HUES64 (cell line): Measurements from ENCODE around the gene ZNF655.
A peak's percentile ranks its signal among the peaks of the same experiment; 100 is the strongest.
"Not testable (repeated sequence)": the region's sequence is repeated elsewhere in the genome, so short reads cannot be mapped to it uniquely, and the experiment has no call there.

Experiments
- H3K27ac ChIP-seq: 2 replicates; pipeline ENCODE4 v1.7.0; 2013; ENCODE audit warnings: low read depth, low read length, inconsistent platforms
- H3K27me3 ChIP-seq: 2 replicates; pipeline ENCODE4 v1.6.1; 2013; ENCODE audit warnings: mild to moderate bottlenecking, low read length; ENCODE audit not compliant: insufficient read depth
- H3K36me3 ChIP-seq: 2 replicates; pipeline ENCODE4 v1.6.1; 2013; ENCODE audit warnings: mild to moderate bottlenecking, low read length; ENCODE audit not compliant: insufficient read depth
- H3K4me1 ChIP-seq: 2 replicates; pipeline ENCODE4 v1.6.1; 2013; ENCODE audit warnings: mild to moderate bottlenecking, low read length, moderate library complexity; ENCODE audit not compliant: insufficient read depth
- H3K4me3 ChIP-seq: 2 replicates; pipeline ENCODE4 v1.5.1; 2013; ENCODE audit warnings: mild to moderate bottlenecking, low read length, moderate library complexity
- H3K9ac ChIP-seq: 2 replicates; pipeline ENCODE4 v1.6.1; 2013; ENCODE audit warnings: mild to moderate bottlenecking, low read depth, low read length
- H3K9me3 ChIP-seq: 2 replicates; pipeline ENCODE4 v1.6.1; 2013; ENCODE audit warnings: low read depth, low read length; ENCODE audit not compliant: insufficient read depth
- WGBS: fragments of 150-250, 120-280 bp; methylation state at CpG from one replicate; pipeline ENCODE4 v1.1.7; 2013; ENCODE audit warnings: missing lambda C conversion rate; 5-methylcytosine and 5-hydroxymethylcytosine counted together

Gene ZNF655

DNA sequence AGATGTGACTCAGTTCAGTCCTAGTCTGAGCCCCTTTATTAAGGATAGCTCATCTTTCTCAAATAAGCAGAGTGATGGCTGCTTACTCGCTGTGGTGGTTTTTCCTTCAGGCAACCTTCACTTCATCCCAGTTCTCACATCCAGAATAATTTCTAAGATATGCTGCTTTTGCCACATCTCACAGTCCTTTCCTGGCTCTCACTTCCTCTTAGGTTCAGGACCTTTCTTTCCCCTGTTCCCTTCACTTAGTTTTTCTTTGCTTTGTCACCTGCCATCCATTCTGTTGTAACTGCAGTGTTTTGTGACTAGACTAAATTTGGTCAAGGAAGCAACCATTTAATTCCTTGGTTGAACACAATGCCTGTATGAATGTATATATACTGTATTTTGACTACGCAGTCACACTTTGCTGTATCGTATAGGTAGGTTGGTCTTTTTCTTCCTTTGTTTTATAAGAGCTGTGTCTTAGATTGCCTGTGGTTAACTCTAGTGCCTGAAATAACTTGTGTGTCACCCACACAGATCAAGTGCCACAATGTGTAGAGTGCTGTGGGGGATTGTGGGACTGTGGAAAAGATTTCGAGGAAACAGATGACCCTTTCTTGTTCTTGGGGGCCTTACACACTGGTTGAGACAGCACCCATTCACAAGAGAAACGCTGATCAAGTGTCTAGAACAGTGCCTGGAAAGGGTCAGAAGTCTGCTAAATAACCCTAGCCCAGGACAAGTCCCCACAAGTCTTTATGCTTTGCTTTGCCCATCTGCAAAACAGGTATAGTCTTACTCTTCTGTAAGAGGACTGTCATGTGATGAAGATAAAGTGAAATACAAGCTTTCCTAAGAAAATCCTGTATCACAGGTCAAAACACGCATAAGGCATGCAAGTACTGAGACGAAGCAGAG lies 2.6 kb downstream of the ZNF655 start:
- H3K27me3 ChIP-seq = no peaks in the 10 kb centered on the region
- peaks cover 3% of the 10 kb centered on the region; the same call in 1 of the 2 replicates for H3K4me1 ChIP-seq
- no peak overlapping the region for H3K4me3 ChIP-seq
- H3K9me3 ChIP-seq = no peaks in the 10 kb centered on the region
- H3K36me3 ChIP-seq = peaks cover 64% of the 10 kb centered on the region
- 96% methylated on average over 7 of the region's 7 CpGs for WGBS
- 0 out of 2 replicates have a peak overlapping the region, but pooled peaks have one; percentile 21 for H3K9ac ChIP-seq
- H3K27ac ChIP-seq = no peak overlapping the region

DNA sequence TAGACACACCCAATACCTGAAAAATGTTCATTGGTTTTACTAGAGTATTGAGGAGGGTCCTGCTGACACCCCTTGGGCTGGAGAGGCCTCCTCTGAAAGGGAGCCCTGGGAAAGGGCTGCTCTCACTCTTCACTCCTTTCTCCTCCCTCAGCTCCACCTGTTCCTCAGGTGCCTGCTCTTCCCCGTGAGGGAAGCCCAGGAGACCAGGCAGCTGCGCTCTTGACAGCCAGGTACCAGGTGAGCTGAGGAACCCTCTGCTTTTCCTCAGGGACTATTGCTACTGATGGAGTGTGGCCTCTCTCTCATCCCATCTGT lies 3.3 kb downstream of the ZNF655 start:
- 92% methylated on average over 2 of the region's 2 CpGs for WGBS
- H3K27me3 ChIP-seq = no peaks in the 10 kb centered on the region
- H3K9ac ChIP-seq = peak overlapping the region; percentile 7; the same call in 1 of the 2 replicates
- H3K36me3 ChIP-seq = peaks cover 64% of the 10 kb centered on the region
- H3K9me3 ChIP-seq = no peaks in the 10 kb centered on the region
- peaks cover 3% of the 10 kb centered on the region; the same call in 1 of the 2 replicates for H3K4me1 ChIP-seq
- no peak overlapping the region for H3K27ac ChIP-seq
- H3K4me3 ChIP-seq = no peak overlapping the region

GRCh38 chr7:99562114-99562784 lies 3.8 kb downstream of the ZNF655 start:
- Histone ChIP-seq H3K4me1 (peaks cover 3% of the 10 kb centered on the region; the same call in 1 of the 2 replicates), H3K36me3 (peaks cover 64% of the 10 kb centered on the region), H3K9me3 (no peaks in the 10 kb centered on the region), H3K27ac (peak overlapping the region; percentile 1; the same call in 1 of the 2 replicates), H3K9ac (peak overlapping the region; percentile 7; the same call in 1 of the 2 replicates), H3K4me3 (no peak overlapping the region), H3K27me3 (no peaks in the 10 kb centered on the region)
- 88% methylated on average over 8 of the region's 9 CpGs for WGBS

DNA sequence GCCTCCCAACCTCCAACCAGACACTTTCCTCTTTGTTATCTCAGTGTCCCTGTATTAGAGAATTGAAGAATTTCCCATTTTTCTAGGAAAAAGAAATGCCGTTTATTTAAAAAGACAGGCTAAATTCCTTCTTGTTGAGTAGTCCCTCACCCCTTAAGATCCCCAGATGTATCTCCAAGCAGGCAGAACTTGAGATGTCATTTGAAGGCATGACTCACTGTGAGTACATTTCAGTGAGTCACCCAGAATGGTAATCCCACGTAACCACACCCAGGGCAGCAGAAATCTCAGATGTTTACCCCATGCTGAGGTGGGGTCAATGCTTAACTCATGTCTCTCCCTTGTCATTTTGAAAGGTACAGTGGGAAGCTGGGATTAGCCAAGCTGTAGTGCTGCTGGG lies 4.4 kb downstream of the ZNF655 start:
- Histone ChIP-seq H3K9ac (no peak overlapping the region), H3K36me3 (peaks cover 64% of the 10 kb centered on the region), H3K27ac (no peak overlapping the region), H3K27me3 (no peaks in the 10 kb centered on the region), H3K4me3 (no peak overlapping the region), H3K4me1 (no peaks in the 10 kb centered on the region; the same call in 1 of the 2 replicates), H3K9me3 (no peaks in the 10 kb centered on the region)
- 80% methylated on average over 2 of the region's 2 CpGs for WGBS

GRCh38 chr7:99563650-99564049 lies 5.2 kb downstream of the ZNF655 start:
- no peaks in the 10 kb centered on the region for H3K27me3 ChIP-seq
- peaks cover 67% of the 10 kb centered on the region for H3K36me3 ChIP-seq
- no peaks in the 10 kb centered on the region; the same call in 1 of the 2 replicates for H3K4me1 ChIP-seq
- 86% methylated on average over 9 of the region's 10 CpGs for WGBS
- no peak overlapping the region for H3K27ac ChIP-seq
- H3K9ac ChIP-seq = no peak overlapping the region
- no peaks in the 10 kb centered on the region for H3K9me3 ChIP-seq
- H3K4me3 ChIP-seq = no peak overlapping the region

GRCh38 chr7:99568770-99569169 lies 10.3 kb downstream of the ZNF655 start:
- 97% methylated on average over 7 of the region's 7 CpGs for whole genome bisulfite sequencing
- not testable (repeated sequence) for H3K27me3 ChIP-seq, H3K9me3 ChIP-seq, H3K4me1 ChIP-seq, H3K9ac ChIP-seq, H3K4me3 ChIP-seq, H3K27ac ChIP-seq
- H3K36me3 ChIP-seq = peaks cover 81% of the 10 kb centered on the region

GRCh38 chr7:99571768-99572167 lies 13.3 kb downstream of the ZNF655 start:
- Histone ChIP-seq H3K9me3 (no peaks in the 10 kb centered on the region), H3K27me3 (no peaks in the 10 kb centered on the region), H3K4me1 (peaks cover 14% of the 10 kb centered on the region), H3K4me3 (no peak overlapping the region), H3K9ac (no peak overlapping the region), H3K36me3 (peaks cover 62% of the 10 kb centered on the region), H3K27ac (no peak overlapping the region)
- WGBS = 96% methylated on average over 3 of the region's 3 CpGs

DNA sequence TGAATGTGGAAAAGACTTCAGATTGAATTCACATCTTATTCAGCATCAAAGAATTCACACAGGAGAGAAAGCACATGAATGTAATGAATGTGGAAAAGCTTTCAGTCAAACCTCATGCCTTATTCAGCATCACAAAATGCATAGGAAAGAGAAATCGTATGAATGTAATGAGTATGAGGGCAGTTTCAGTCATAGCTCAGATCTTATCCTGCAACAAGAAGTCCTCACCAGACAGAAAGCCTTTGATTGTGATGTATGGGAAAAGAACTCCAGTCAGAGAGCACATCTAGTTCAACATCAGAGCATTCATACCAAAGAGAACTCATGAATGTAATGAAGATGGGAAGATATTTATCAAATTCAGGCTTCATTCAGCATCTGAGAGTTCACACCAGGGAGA lies 14.8 kb downstream of the ZNF655 start:
- H3K36me3 ChIP-seq = peaks cover 62% of the 10 kb centered on the region
- H3K9me3 ChIP-seq = no peaks in the 10 kb centered on the region
- WGBS = 100% methylated on average over 1 of the region's 1 CpG
- H3K27me3 ChIP-seq = no peaks in the 10 kb centered on the region
- H3K27ac ChIP-seq = no peak overlapping the region
- H3K4me3 ChIP-seq = no peak overlapping the region
- H3K9ac ChIP-seq = no peak overlapping the region
- H3K4me1 ChIP-seq = peaks cover 14% of the 10 kb centered on the region

DNA sequence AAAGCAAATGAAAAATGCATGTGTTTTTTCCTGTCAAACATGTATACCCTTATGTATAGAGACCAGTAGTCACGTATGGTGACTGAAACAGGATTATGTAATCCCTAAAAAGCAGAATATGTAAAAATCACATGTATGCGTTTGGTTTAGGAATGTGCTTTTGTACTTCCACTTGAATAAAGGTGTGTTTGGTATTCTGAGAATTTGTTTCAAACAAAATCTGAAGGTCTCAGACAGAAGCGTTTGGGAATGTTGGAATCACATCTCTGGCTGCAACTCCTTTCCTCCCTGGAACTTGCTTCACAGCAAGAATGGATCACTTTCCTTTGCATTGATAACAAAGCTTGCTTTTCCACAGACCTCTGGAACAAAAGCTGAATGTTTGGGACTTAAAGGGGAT lies 17.8 kb downstream of the ZNF655 start:
- Histone ChIP-seq H3K9ac (peak overlapping the region; percentile 37), H3K9me3 (no peaks in the 10 kb centered on the region), H3K4me1 (peaks cover 17% of the 10 kb centered on the region), H3K4me3 (no peak overlapping the region), H3K27ac (peak overlapping the region; percentile 71), H3K36me3 (peaks cover 34% of the 10 kb centered on the region), H3K27me3 (no peaks in the 10 kb centered on the region)
- 78% methylated on average over 3 of the region's 3 CpGs for WGBS

GRCh38 chr7:99579281-99579955 lies 21.0 kb downstream of the ZNF655 start:
- 76% methylated on average over 7 of the region's 10 CpGs for WGBS
- Histone ChIP-seq H3K9ac (peak overlapping the region; percentile 82), H3K4me3 (peak overlapping the region; percentile 79), H3K4me1 (peaks cover 17% of the 10 kb centered on the region), H3K27ac (peak overlapping the region; percentile 25; the same call in 1 of the 2 replicates), H3K9me3 (no peaks in the 10 kb centered on the region), H3K36me3 (peaks cover 4% of the 10 kb centered on the region; the same call in 1 of the 2 replicates), H3K27me3 (no peaks in the 10 kb centered on the region)
